ENCODE results near the gene GLYR1.

GLYR1 gene

GRCh38 chr16:4814046-4814445 is 33.0 kb downstream of the GLYR1 start:
- DNase-seq (ENCODE audit: low read depth, low spot score) = no peak
- no peak overlapping the region for H3K4me3 ChIP-seq (ENCODE audit: low read depth, low read length)
- ChIA-PET POLR2A (no interaction called here), CTCF (no interaction called here)
- TF ChIP-seq CTCF (IDR thresholded peaks at IDR 0.05; ENCODE audit: insufficient read depth, low read length, missing control alignments) = no peak

- TF ChIP-seq CTCF (IDR thresholded peaks at IDR 0.05; ENCODE audit: insufficient read depth, low read length, missing control alignments) = no peak
- CTCF ChIA-PET = no interaction called here
- no peak overlapping the region for H3K4me3 ChIP-seq (ENCODE audit: low read depth, low read length)
- POLR2A ChIA-PET = no interaction called here
- no peak for DNase-seq (ENCODE audit: low read depth, low spot score)
Measured at GRCh38 chr16:4813251-4814003, 33.7 kb downstream of the GLYR1 start.

- no peak overlapping the region for H3K4me3 ChIP-seq (ENCODE audit: low read depth, low read length)
- no peak for DNase-seq (ENCODE audit: low read depth, low spot score)
- ChIA-PET CTCF (no interaction called here), POLR2A (no interaction called here)
- no peak for TF ChIP-seq CTCF (IDR thresholded peaks at IDR 0.05; ENCODE audit: insufficient read depth, low read length, missing control alignments)
Measured at GRCh38 chr16:4811773-4812172, 35.3 kb downstream of the GLYR1 start.

- TF ChIP-seq CTCF (IDR thresholded peaks at IDR 0.05; ENCODE audit: insufficient read depth, low read length, missing control alignments) = no peak
- DNase-seq (ENCODE audit: low read depth, low spot score) = no peak
- no peak overlapping the region for H3K4me3 ChIP-seq (ENCODE audit: low read depth, low read length)
- ChIA-PET POLR2A (no interaction called here), CTCF (no interaction called here)
Measured at GRCh38 chr16:4811242-4811641, 35.8 kb downstream of the GLYR1 start.

- TF ChIP-seq CTCF (IDR thresholded peaks at IDR 0.05; ENCODE audit: insufficient read depth, low read length, missing control alignments) = no peak
- no peak overlapping the region for H3K4me3 ChIP-seq (ENCODE audit: low read depth, low read length)
- POLR2A ChIA-PET = no interaction called here
- no peak for DNase-seq (ENCODE audit: low read depth, low spot score)
- CTCF ChIA-PET = interaction anchor here (1.2 kb wide), 1 partner anchor 150 kb away, joined by 3 read pairs; no protein-coding TSS in a partner anchor
Measured at GRCh38 chr16:4806280-4806679, 40.8 kb downstream of the GLYR1 start.

GRCh38 chr16:4805231-4805630 is 41.9 kb downstream of the GLYR1 start:
- CTCF ChIA-PET = interaction anchor here (1.2 kb wide), 1 partner anchor 151 kb away, joined by 3 read pairs; no protein-coding TSS in a partner anchor
- DNase-seq (ENCODE audit: low read depth, low spot score) = no peak
- no peak for TF ChIP-seq CTCF (IDR thresholded peaks at IDR 0.05; ENCODE audit: insufficient read depth, low read length, missing control alignments)
- POLR2A ChIA-PET = no interaction called here
- H3K4me3 ChIP-seq (ENCODE audit: low read depth, low read length) = no peak overlapping the region

Data from AG04449 (cell line).